H1 (cell line): Measurements from ENCODE around the gene SPACA9. TPM values are rescaled to one million over a fixed set of nuclear protein-coding genes. Genes with fewer than 3 reads are reported as not detected.

Experiments used
- CTCF ChIA-PET: fragments of 300-600 bp; sonication (Branson Sonifier 250); formaldehyde crosslinking; loops from one replicate; lab custom pipeline; 2021; ENCODE audit not compliant: partially characterized antibody; lab: Charles Lee
- POLR2A ChIA-PET: fragments of 300-600 bp; sonication (Branson Sonifier 250); formaldehyde crosslinking; loops from one replicate; lab custom pipeline; 2021; ENCODE audit warnings: inconsistent platforms; ENCODE audit not compliant: partially characterized antibody; lab: Charles Lee
- DNase-seq, 2 experiments: peaks; one replicate each; pipeline versions ENCODE4 v3.0.0 to v3.0.0-alpha.2; 2010 to 2022; ENCODE audit warnings: low spot score in 2 of 2, low read depth in 1 of 2, mixed read lengths in 1 of 2
- FAIRE-seq: peaks from 2 replicates; lab custom pipeline; 2011; peaks lifted over from hg19 to GRCh38; lab: Jason Lieb, UNC
- H2AFZ ChIP-seq: 2 replicates; pipeline ENCODE4 v1.8.1; 2012; ENCODE audit warnings: low read length, inconsistent platforms
- H2AK5ac ChIP-seq: 2 replicates; pipeline ENCODE4 v1.6.1; 2013; ENCODE audit warnings: low read depth, low read length
- H2BK120ac ChIP-seq: replicated peaks from 2 replicates; pipeline ENCODE3; 2013; ENCODE audit warnings: low read depth, low read length, inconsistent platforms
- H2BK12ac ChIP-seq: 2 replicates; pipeline ENCODE4 v1.6.1; 2013; ENCODE audit warnings: low read depth, low read length
- H2BK15ac ChIP-seq: 2 replicates; pipeline ENCODE4 v1.6.1; 2013; ENCODE audit warnings: low read length
- H2BK20ac ChIP-seq: 2 replicates; pipeline ENCODE4 v1.6.1; 2013; ENCODE audit warnings: low read length
- H2BK5ac ChIP-seq: 2 replicates; pipeline ENCODE4 v1.6.1; 2013; ENCODE audit warnings: low read depth, low read length
- H3K14ac ChIP-seq: 2 replicates; pipeline ENCODE4 v1.6.1; 2013; ENCODE audit warnings: inconsistent platforms; ENCODE audit not compliant: insufficient read length
- H3K18ac ChIP-seq: 2 replicates; pipeline ENCODE4 v1.6.1; 2013; ENCODE audit warnings: low read length; ENCODE audit errors: extremely low read depth
- H3K23ac ChIP-seq: 2 replicates; pipeline ENCODE4 v1.6.1; 2013; ENCODE audit warnings: inconsistent platforms; ENCODE audit not compliant: insufficient read length
- H3K23me2 ChIP-seq: 2 replicates; pipeline ENCODE4 v1.6.1; 2013; ENCODE audit warnings: low read depth, low read length
- H3K27ac ChIP-seq: 2 replicates; pipeline ENCODE4 v1.6.1; 2011; ENCODE audit warnings: low read depth, low read length, inconsistent platforms
- H3K27me3 ChIP-seq, 4 experiments: replicated peaks in 1 of 4; 1 replicate in 1 of 4; 2 replicates in 3 of 4; pipeline versions ENCODE4 v1.6.1 to v1.8.1; 2011 to 2013; ENCODE audit warnings: low read length in 3 of 4, mild to moderate bottlenecking in 3 of 4, inconsistent platforms in 2 of 4, mixed read lengths in 2 of 4, moderate library complexity in 1 of 4; ENCODE audit not compliant: control insufficient read depth in 3 of 4, insufficient read depth in 3 of 4; ENCODE audit errors: extremely low read depth in 1 of 4
- H3K36me3 ChIP-seq, 4 experiments: 2 replicates each; pipeline versions ENCODE4 v1.6.1 to v1.8.1; 2011 to 2013; ENCODE audit warnings: mild to moderate bottlenecking in 4 of 4, low read length in 3 of 4, moderate library complexity in 2 of 4, control low read depth in 1 of 4, inconsistent platforms in 1 of 4; ENCODE audit not compliant: insufficient read depth in 4 of 4, control insufficient read depth in 2 of 4
- H3K4ac ChIP-seq: replicated peaks from 2 replicates; pipeline ENCODE3; 2013; ENCODE audit warnings: low read length, low read depth, mixed read lengths, inconsistent platforms; ENCODE audit not compliant: insufficient read length
- H3K4me1 ChIP-seq, 4 experiments: replicated peaks in 1 of 4; 1 replicate in 1 of 4; 2 replicates in 3 of 4; pipeline versions ENCODE4 v1.6.1 to v1.8.1; 2011 to 2013; ENCODE audit warnings: low read length in 3 of 4, inconsistent platforms in 2 of 4, mixed read lengths in 1 of 4; ENCODE audit not compliant: insufficient read depth in 4 of 4, control insufficient read depth in 3 of 4
- H3K4me2 ChIP-seq, 2 experiments: 2 replicates each; pipeline versions ENCODE4 v1.6.1 to v1.8.1; 2011 to 2013; ENCODE audit warnings: low read depth in 2 of 2, low read length in 2 of 2, control low read depth in 1 of 2, inconsistent platforms in 1 of 2, mild to moderate bottlenecking in 1 of 2; ENCODE audit not compliant: insufficient read depth in 1 of 2
- H3K4me3 ChIP-seq, 4 experiments: fragments of 200-600, 300-600 bp in 1 of 4; sonication (generic), shearing (Covaris generic), sonication (Bioruptor Twin) in 1 of 4; 2 replicates each; pipeline versions ENCODE4 v1.5.1 to v1.8.1; 2011 to 2016; ENCODE audit warnings: low read length in 4 of 4, low read depth in 3 of 4, control low read depth in 2 of 4, inconsistent platforms in 2 of 4, mild to moderate bottlenecking in 2 of 4, mixed read lengths in 1 of 4, moderate library complexity in 1 of 4; ENCODE audit not compliant: insufficient read depth in 2 of 4; ENCODE audit errors: extremely low read depth in 1 of 4
- H3K56ac ChIP-seq: replicated peaks from 2 replicates; pipeline ENCODE3; 2013; ENCODE audit warnings: low read depth, mild to moderate bottlenecking, mixed read lengths, low read length, inconsistent platforms; ENCODE audit not compliant: insufficient read length
- H3K79me1 ChIP-seq: 2 replicates; pipeline ENCODE4 v1.6.1; 2013; ENCODE audit warnings: low read depth, low read length, control low read depth
- H3K79me2 ChIP-seq, 2 experiments: 2 replicates each; pipeline versions ENCODE4 v1.6.1 to v1.8.1; 2012 to 2013; ENCODE audit warnings: low read length in 2 of 2, mild to moderate bottlenecking in 2 of 2, inconsistent platforms in 1 of 2; ENCODE audit not compliant: insufficient read depth in 2 of 2, control insufficient read depth in 1 of 2
- H3K9ac ChIP-seq, 4 experiments: replicated peaks in 1 of 4; 1 replicate in 1 of 4; 2 replicates in 3 of 4; pipeline versions ENCODE4 v1.6.1 to v1.8.1; 2011 to 2013; ENCODE audit warnings: low read depth in 3 of 4, low read length in 3 of 4, control low read depth in 2 of 4, mild to moderate bottlenecking in 2 of 4, moderate library complexity in 2 of 4, inconsistent platforms in 1 of 4; ENCODE audit errors: extremely low read depth in 1 of 4
- H3K9me3 ChIP-seq, 2 experiments: 2 replicates each; pipeline versions ENCODE4 v1.6.1 to v1.8.1; 2012 to 2013; ENCODE audit warnings: mild to moderate bottlenecking in 2 of 2, moderate library complexity in 2 of 2, control low read depth in 1 of 2, inconsistent platforms in 1 of 2, low read depth in 1 of 2, low read length in 1 of 2, mixed read lengths in 1 of 2; ENCODE audit not compliant: insufficient read depth in 2 of 2
- H4K20me1 ChIP-seq, 2 experiments: replicated peaks in 1 of 2; 2 replicates each; pipeline versions ENCODE3 to v1.8.1; 2011 to 2013; ENCODE audit warnings: inconsistent platforms in 2 of 2, low read length in 2 of 2, mild to moderate bottlenecking in 1 of 2; ENCODE audit not compliant: insufficient read depth in 2 of 2, control insufficient read depth in 1 of 2
- H4K5ac ChIP-seq: 2 replicates; pipeline ENCODE4 v1.6.1; 2013; ENCODE audit warnings: low read length, low read depth, mixed read lengths, inconsistent platforms; ENCODE audit not compliant: insufficient read length
- H4K8ac ChIP-seq: 2 replicates; pipeline ENCODE4 v1.8.0; 2013; ENCODE audit warnings: mild to moderate bottlenecking, moderate library complexity, low read length, inconsistent platforms; ENCODE audit not compliant: insufficient read depth; ENCODE audit errors: extremely low read depth
- H4K91ac ChIP-seq: replicated peaks from 2 replicates; pipeline ENCODE3; 2013; ENCODE audit warnings: low read length, mixed read lengths, inconsistent platforms; ENCODE audit not compliant: insufficient read length
- WGBS, 2 experiments: shearing (Covaris generic) in 1 of 2; methylation state at CpG; one replicate each; pipeline versions ENCODE4 v1.1.6 to v1.1.7; 2013 to 2015; ENCODE audit warnings: low lambda C conversion rate in 2 of 2, mixed read lengths in 2 of 2, inconsistent platforms in 1 of 2, low coverage in 1 of 2, missing lambda C conversion rate in 1 of 2; ENCODE audit not compliant: insufficient replicate concordance in 2 of 2, insufficient coverage in 1 of 2, insufficient read length in 1 of 2; ENCODE audit errors: extremely low coverage in 1 of 2, missing lambda C conversion rate in 1 of 2; 5-methylcytosine and 5-hydroxymethylcytosine counted together
- polyA plus RNA-seq, 7 experiments: library from polyadenylated mRNA; depleted of rRNA in 3 of 7; stranded (reverse) in 5 of 7; unstranded in 2 of 7; fragments of >200 nt in 5 of 7; fragments of 200-250 nt in 2 of 7; gene quantifications; 1 replicate in 5 of 7; 2 replicates in 1 of 7; 4 replicates in 1 of 7; pipeline versions ENCODE4 v1.2.1 to v1.2.3, GENCODE V29; 2011 to 2013; ENCODE audit warnings: missing spikeins in 2 of 7, mixed read lengths in 2 of 7
- total RNA-seq: library from RNA; stranded (reverse); fragmentation: NEBNext Ultra II Directional; extraction: Animal tissue kit (Norgen Biotek cat#: 25700); gene quantifications from 2 replicates; pipeline ENCODE4 v1.2.1, GENCODE V29; 2021
- TF ChIP-seq, protein P1 (sequence below): IDR thresholded peaks from 2 replicates; pipeline ENCODE4 v1.6.1; 2012; ENCODE audit warnings: low read length, inconsistent platforms

SPACA9 gene
- total and polyA plus RNA-seq, 2 of the 8 experiments (the other 6 are each of a cell fraction or from before 2014, with no cell fraction given) = 0.63 to 1.3 TPM

DNA sequence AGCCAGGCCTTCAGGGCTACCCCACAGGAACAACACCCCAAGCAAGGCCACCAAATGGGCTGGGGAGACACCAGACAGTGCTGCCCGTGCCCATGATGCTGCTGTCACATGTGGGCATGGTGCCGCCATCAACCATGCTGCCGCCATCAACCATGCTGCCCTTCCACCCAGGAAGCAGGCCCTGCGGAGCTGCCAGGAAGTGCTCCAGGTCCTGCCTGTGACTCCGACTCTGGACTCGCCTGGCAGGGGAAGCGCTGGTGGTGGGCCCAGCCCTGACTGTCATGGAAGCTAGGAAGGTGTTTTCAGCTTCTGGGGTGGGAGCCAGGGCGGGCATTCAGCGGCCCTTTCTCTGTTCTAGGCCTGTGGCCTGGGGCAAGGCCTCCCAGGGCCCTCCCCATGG, 9.4 kb upstream of the SPACA9 start:
- no peak overlapping the region for H4K91ac ChIP-seq
- TF ChIP-seq, protein P1, sequence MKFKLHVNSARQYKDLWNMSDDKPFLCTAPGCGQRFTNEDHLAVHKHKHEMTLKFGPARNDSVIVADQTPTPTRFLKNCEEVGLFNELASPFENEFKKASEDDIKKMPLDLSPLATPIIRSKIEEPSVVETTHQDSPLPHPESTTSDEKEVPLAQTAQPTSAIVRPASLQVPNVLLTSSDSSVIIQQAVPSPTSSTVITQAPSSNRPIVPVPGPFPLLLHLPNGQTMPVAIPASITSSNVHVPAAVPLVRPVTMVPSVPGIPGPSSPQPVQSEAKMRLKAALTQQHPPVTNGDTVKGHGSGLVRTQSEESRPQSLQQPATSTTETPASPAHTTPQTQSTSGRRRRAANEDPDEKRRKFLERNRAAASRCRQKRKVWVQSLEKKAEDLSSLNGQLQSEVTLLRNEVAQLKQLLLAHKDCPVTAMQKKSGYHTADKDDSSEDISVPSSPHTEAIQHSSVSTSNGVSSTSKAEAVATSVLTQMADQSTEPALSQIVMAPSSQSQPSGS = no peak

More for the DNA sequence above, 9.4 kb upstream of the SPACA9 start:
- Histone ChIP-seq H3K27me3 (peaks cover 0 to under 1% (median 0%) of the 10 kb centered on the region in 4 experiments; a peak in 2 of 7 replicates), H3K23me2 (no peaks in the 10 kb centered on the region), H3K79me1 (no peaks in the 10 kb centered on the region), H3K4ac (no peak overlapping the region), H2AK5ac (0 out of 2 replicates have a peak overlapping the region, but pooled peaks have one; percentile 6), H4K8ac (no peak overlapping the region; the same call in 1 of the 2 replicates), H3K23ac (no peak overlapping the region), H3K9me3 (no peaks in the 10 kb centered on the region), H3K4me3 (no peak overlapping the region), H4K5ac (no peak overlapping the region), H3K36me3 (no peaks in the 10 kb centered on the region), H2BK5ac (no peak overlapping the region), H4K20me1 (peaks cover 0 to 2% of the 10 kb centered on the region in 2 experiments), H3K79me2 (no peaks in the 10 kb centered on the region), H2BK12ac (no peak overlapping the region), H3K4me1 (peaks cover 0 to 2% (median under 1%) of the 10 kb centered on the region in 4 experiments; a peak in 1 of 7 replicates), H2AFZ (no peak overlapping the region), H2BK120ac (no peak overlapping the region), H3K14ac (no peak overlapping the region), H3K27ac (no peak overlapping the region), H2BK20ac (no peak overlapping the region), H3K56ac (no peak overlapping the region), H3K4me2 (no peak overlapping the region), H3K18ac (no peak overlapping the region), H3K9ac (no peak overlapping the region), H2BK15ac (no peak overlapping the region)
- ChIA-PET CTCF (interaction anchor here (0.9 to 4.5 kb wide), 2 partner anchors 12 to 32 kb away, joined by 3 to 28 read pairs; no protein-coding TSS in a partner anchor), POLR2A (no interaction called here)
- FAIRE-seq = no peak
- DNase-seq = no peak
- WGBS, 2 experiments = 90% methylated on average over 9 of the region's 9 CpGs; no CpG with 5 or more reads in 1 of the 2 experiments
